GM21360 (cell line): ENCODE results near the gene SEPTIN2.
"Not testable (repeated sequence)": the region's sequence is repeated elsewhere in the genome, so short reads cannot be mapped to it uniquely, and the experiment has no call there.

Experiments used
- ATAC-seq: cut with Tn5 transposase; IDR thresholded peaks from one replicate; pipeline ENCODE4 v1.9.1; 2021; ENCODE audit warnings: mild to moderate bottlenecking, moderate library complexity; ENCODE audit not compliant: unreplicated experiment

The SEPTIN2 gene

GRCh38 chr2:241315879-241316631 lies at the start of gene SEPTIN2:
SEPTIN2 (plus strand) TSS chr2:241315925; CDS start chr2:241324233, 8,308 bp downstream.
- ATAC-seq, result peak; percentile 34

- ATAC-seq, result no peak
Observed at GRCh38 chr2:241267249-241268067, 48.3 kb upstream of the SEPTIN2 start.

- ATAC-seq, result no peak
Observed at GRCh38 chr2:241268306-241268705, 47.4 kb upstream of the SEPTIN2 start.

- no peak for ATAC-seq
Observed at GRCh38 chr2:241268716-241269445, 46.8 kb upstream of the SEPTIN2 start.

- ATAC-seq, result no peak
Observed at GRCh38 chr2:241269707-241270520, 45.8 kb upstream of the SEPTIN2 start.

GRCh38 chr2:241270531-241270930 lies 45.2 kb upstream of the SEPTIN2 start:
- no peak for ATAC-seq

GRCh38 chr2:241271706-241272302 lies 43.9 kb upstream of the SEPTIN2 start:
- ATAC-seq, result peak; percentile 45

GRCh38 chr2:241272303-241273209 lies 43.2 kb upstream of the SEPTIN2 start:
- peak; percentile 52 for ATAC-seq

GRCh38 chr2:241273210-241274020 lies 42.3 kb upstream of the SEPTIN2 start:
- ATAC-seq, result no peak

GRCh38 chr2:241274127-241274526 lies 41.6 kb upstream of the SEPTIN2 start:
- ATAC-seq, result no peak

GRCh38 chr2:241275504-241275903 lies 40.2 kb upstream of the SEPTIN2 start:
- ATAC-seq, result no peak

- ATAC-seq, result no peak
Observed at GRCh38 chr2:241275910-241276309, 39.8 kb upstream of the SEPTIN2 start.

- ATAC-seq, result not testable (repeated sequence)
Observed at GRCh38 chr2:241278306-241278705, 37.4 kb upstream of the SEPTIN2 start.

- ATAC-seq, result no peak
Observed at GRCh38 chr2:241279413-241279812, 36.3 kb upstream of the SEPTIN2 start.

GRCh38 chr2:241279828-241280227 lies 35.9 kb upstream of the SEPTIN2 start:
- no peak for ATAC-seq

- ATAC-seq, result no peak
Observed at GRCh38 chr2:241280291-241280690, 35.4 kb upstream of the SEPTIN2 start.

GRCh38 chr2:241282555-241282954 lies 33.2 kb upstream of the SEPTIN2 start:
- no peak for ATAC-seq

- no peak for ATAC-seq
Observed at GRCh38 chr2:241285596-241285995, 30.1 kb upstream of the SEPTIN2 start.
